Ishikawa (cell line): ENCODE results near the gene RAB6A.

Experiments
- CEBPB ChIP-seq: IDR thresholded peaks from 2 replicates; pipeline ENCODE4 v1.6.1; 2012
- CREB1 ChIP-seq: IDR thresholded peaks from 2 replicates; pipeline ENCODE4 v1.6.1; 2012; ENCODE audit warnings: low read depth
- EGR1 ChIP-seq: IDR thresholded peaks from 2 replicates; pipeline ENCODE4 v1.6.1; 2012
- EP300 ChIP-seq: IDR thresholded peaks from 2 replicates; pipeline ENCODE4 v1.6.1; 2012; ENCODE audit warnings: borderline replicate concordance
- FOXM1 ChIP-seq: IDR thresholded peaks from 2 replicates; pipeline ENCODE4 v1.6.1; 2012; ENCODE audit warnings: low read depth, borderline replicate concordance
- NFIC ChIP-seq: IDR thresholded peaks from 2 replicates; pipeline ENCODE4 v1.6.1; 2012
- RAD21 ChIP-seq: IDR thresholded peaks from 2 replicates; pipeline ENCODE4 v1.6.1; 2012; ENCODE audit warnings: low read depth
- TAF1 ChIP-seq: IDR thresholded peaks from 2 replicates; pipeline ENCODE4 v1.6.1; 2012; ENCODE audit warnings: low read depth, mild to moderate bottlenecking
- TCF12 ChIP-seq: IDR thresholded peaks from 2 replicates; pipeline ENCODE4 v1.6.1; 2012; ENCODE audit warnings: low read depth
- TEAD4 ChIP-seq: IDR thresholded peaks from 2 replicates; pipeline ENCODE4 v1.6.1; 2012
- YY1 ChIP-seq: IDR thresholded peaks from 2 replicates; pipeline ENCODE4 v1.6.1; 2012; ENCODE audit warnings: low read depth
- ZBTB7A ChIP-seq: IDR thresholded peaks from 2 replicates; pipeline ENCODE4 v1.6.1; 2012; ENCODE audit warnings: low read depth
- TF ChIP-seq, protein P1 (sequence below): IDR thresholded peaks from 2 replicates; pipeline ENCODE4 v1.6.1; 2012
- TF ChIP-seq, protein P2 (sequence below): IDR thresholded peaks from 2 replicates; pipeline ENCODE4 v1.6.1; 2012; ENCODE audit warnings: low read depth, mild to moderate bottlenecking
- TF ChIP-seq, protein P3 (sequence below): IDR thresholded peaks from 2 replicates; pipeline ENCODE4 v1.6.1; 2012

Gene RAB6A

DNA sequence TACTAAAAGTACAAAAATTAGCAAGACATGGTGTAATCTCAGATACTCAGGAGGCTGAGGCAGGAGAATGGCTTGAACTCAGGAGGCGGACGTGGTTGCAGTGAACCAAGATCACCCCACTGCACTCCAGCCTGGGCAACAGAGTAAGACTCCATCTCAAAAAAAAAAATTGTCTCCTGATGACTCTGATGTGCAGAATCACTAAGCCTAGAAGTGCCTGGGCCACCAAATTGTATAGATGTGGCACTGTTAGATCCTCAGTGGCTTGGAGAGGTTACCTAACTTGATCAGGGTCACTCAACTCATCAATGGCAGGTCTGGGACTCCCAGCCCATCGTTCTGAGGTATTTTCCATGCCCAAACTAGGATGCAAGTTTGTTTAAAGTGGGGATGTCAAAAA lies 103.9 kb downstream of the RAB6A start:
- TF ChIP-seq FOXM1 (no peak), TAF1 (no peak), TEAD4 (no peak), NFIC (no peak), EP300 (no peak), ZBTB7A (no peak), EGR1 (no peak), TCF12 (no peak), CEBPB (no peak), YY1 (no peak), RAD21 (no peak), CREB1 (no peak)
- TF ChIP-seq, protein P1, sequence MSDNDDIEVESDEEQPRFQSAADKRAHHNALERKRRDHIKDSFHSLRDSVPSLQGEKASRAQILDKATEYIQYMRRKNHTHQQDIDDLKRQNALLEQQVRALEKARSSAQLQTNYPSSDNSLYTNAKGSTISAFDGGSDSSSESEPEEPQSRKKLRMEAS: no peak
- TF ChIP-seq, protein P2, sequence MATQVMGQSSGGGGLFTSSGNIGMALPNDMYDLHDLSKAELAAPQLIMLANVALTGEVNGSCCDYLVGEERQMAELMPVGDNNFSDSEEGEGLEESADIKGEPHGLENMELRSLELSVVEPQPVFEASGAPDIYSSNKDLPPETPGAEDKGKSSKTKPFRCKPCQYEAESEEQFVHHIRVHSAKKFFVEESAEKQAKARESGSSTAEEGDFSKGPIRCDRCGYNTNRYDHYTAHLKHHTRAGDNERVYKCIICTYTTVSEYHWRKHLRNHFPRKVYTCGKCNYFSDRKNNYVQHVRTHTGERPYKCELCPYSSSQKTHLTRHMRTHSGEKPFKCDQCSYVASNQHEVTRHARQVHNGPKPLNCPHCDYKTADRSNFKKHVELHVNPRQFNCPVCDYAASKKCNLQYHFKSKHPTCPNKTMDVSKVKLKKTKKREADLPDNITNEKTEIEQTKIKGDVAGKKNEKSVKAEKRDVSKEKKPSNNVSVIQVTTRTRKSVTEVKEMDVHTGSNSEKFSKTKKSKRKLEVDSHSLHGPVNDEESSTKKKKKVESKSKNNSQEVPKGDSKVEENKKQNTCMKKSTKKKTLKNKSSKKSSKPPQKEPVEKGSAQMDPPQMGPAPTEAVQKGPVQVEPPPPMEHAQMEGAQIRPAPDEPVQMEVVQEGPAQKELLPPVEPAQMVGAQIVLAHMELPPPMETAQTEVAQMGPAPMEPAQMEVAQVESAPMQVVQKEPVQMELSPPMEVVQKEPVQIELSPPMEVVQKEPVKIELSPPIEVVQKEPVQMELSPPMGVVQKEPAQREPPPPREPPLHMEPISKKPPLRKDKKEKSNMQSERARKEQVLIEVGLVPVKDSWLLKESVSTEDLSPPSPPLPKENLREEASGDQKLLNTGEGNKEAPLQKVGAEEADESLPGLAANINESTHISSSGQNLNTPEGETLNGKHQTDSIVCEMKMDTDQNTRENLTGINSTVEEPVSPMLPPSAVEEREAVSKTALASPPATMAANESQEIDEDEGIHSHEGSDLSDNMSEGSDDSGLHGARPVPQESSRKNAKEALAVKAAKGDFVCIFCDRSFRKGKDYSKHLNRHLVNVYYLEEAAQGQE: no peak
- TF ChIP-seq, protein P3, sequence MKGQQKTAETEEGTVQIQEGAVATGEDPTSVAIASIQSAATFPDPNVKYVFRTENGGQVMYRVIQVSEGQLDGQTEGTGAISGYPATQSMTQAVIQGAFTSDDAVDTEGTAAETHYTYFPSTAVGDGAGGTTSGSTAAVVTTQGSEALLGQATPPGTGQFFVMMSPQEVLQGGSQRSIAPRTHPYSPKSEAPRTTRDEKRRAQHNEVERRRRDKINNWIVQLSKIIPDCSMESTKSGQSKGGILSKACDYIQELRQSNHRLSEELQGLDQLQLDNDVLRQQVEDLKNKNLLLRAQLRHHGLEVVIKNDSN: no peak

DNA sequence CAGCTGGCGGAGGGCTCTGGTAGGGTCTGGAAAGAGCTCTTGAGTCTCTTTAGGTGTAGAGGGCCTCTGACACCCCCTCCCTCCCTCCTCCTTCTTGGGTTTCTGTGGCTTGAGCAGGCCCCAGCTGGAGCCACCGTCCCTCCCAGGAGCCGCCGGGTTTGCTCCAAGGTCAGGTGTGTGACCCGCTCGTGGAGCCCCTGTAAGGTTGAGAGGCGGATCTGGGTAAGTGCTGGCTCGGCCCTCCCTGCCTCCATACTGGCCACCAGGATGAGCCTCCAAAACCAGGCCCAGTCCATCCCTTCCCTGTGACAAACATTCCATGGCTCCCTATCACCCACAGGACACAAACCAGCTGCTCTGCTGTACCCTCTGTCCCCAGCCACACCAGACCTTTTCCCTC lies 105.2 kb downstream of the RAB6A start:
- TF ChIP-seq CEBPB (no peak), FOXM1 (no peak), RAD21 (no peak), TCF12 (no peak), CREB1 (no peak), EGR1 (no peak), YY1 (no peak)
- TF ChIP-seq, protein P2: no peak

GRCh38 chr11:73654482-73655021 lies 106.3 kb downstream of the RAB6A start:
- TF ChIP-seq TAF1 (no peak), EGR1 (no peak), FOXM1 (no peak), ZBTB7A (no peak), TCF12 (no peak), EP300 (no peak), CREB1 (no peak), NFIC (no peak), RAD21 (no peak), YY1 (no peak), CEBPB (no peak), TEAD4 (no peak)
- TF ChIP-seq, protein P2: no peak
- TF ChIP-seq, protein P3: no peak
- TF ChIP-seq, protein P1: no peak

DNA sequence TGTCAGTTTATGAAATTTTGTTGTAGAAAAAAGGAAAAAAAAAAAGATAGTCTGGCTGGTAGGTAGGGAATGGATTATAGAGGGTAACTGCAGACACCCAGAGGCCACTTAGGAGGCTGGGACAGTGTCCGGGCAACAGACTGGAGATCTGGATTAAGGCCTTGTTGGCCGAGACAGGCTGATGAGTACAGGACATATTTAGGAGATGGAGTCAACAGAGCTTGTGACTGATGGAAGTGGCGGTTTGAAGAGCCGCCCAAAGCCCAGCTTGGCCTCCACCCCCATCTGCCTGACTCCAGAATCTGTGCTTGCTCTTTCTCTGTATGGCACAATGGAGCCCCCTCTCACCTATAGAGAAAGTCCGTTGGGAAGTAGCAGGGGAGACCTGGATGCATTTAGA lies 106.9 kb downstream of the RAB6A start:
- TF ChIP-seq CREB1 (no peak), ZBTB7A (no peak), TAF1 (no peak), TEAD4 (no peak), YY1 (no peak), NFIC (no peak), CEBPB (no peak), RAD21 (no peak), EGR1 (no peak), FOXM1 (no peak), TCF12 (no peak), EP300 (no peak)
- TF ChIP-seq, protein P2: no peak
- TF ChIP-seq, protein P1: no peak
- TF ChIP-seq, protein P3: no peak
